ENCODE results near the gene MALT1. TPM values are rescaled to one million over a fixed set of nuclear protein-coding genes. Genes with fewer than 3 reads are reported as not detected.
"Not testable (repeated sequence)": the region's sequence is repeated elsewhere in the genome, so short reads cannot be mapped to it uniquely, and the experiment has no call there.

The MALT1 gene
- total RNA-seq, 3 donors from 2014 or later: 26.7 to 33.5 (median 26.9) TPM

DNA sequence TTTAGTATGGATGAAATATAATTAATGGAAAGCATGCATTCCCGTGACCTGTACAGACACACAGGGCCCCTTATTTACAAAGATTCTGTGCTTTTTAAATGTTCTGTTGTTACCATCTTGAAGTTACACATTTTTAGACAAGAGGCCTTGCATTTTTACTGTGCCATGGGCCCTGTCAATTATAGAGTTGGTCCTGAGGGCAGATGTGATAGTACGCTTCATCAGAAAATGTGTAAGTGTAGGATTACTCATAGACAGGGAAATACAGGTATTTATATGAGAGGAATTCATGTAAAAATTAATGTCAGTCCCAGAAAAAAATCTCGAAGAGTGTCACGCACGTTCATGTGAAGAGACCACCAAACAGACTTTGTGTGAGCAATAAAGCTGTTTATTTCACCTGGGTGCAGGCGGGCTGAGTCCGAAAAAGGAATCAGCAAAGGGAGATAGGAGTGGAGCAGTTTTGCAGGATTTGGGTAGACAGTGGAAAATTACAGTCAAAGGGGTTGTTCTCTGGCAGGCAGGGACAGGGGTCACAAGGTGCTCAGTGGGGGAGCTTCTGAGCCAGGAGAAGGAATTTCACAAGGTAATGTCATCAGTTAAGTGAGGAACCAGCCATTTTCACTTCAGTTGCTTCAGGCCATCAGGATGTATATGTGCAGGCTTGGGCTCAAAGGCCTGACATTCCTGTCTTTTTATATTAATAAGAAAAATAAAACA lies 30.2 kb upstream of the MALT1 start:
- Histone ChIP-seq H3K27ac (no peak overlapping the region), H3K4me3 (no peak overlapping the region), H3K9me3 (peaks cover 0 to 1% of the 10 kb centered on the region in 2 donors), H3K4me1 (no peaks in the 10 kb centered on the region), H3K36me3 (no peaks in the 10 kb centered on the region), H3K27me3 (no peaks in the 10 kb centered on the region)
- no peak for TF ChIP-seq POLR2A (IDR thresholded peaks at IDR 0.05)
- no peak for TF ChIP-seq CTCF (IDR thresholded peaks at IDR 0.05)
- TF ChIP-seq POLR2AphosphoS5 (IDR thresholded peaks at IDR 0.05): no peak
- DNase-seq (ENCODE audit: low spot score in 2 of 2): no peak
- intact Hi-C loops (cut with DNase I; ENCODE audit: low total_unique reads): no loop called here

GRCh38 chr18:58643557-58643956 lies 27.7 kb upstream of the MALT1 start:
- H3K36me3 ChIP-seq; DNase-seq (ENCODE audit: low spot score in 2 of 2); H3K9me3 ChIP-seq; H3K4me1 ChIP-seq; H3K4me3 ChIP-seq; H3K27ac ChIP-seq; intact Hi-C loops (cut with DNase I; ENCODE audit: low total_unique reads); H3K27me3 ChIP-seq: not testable (repeated sequence)

DNA sequence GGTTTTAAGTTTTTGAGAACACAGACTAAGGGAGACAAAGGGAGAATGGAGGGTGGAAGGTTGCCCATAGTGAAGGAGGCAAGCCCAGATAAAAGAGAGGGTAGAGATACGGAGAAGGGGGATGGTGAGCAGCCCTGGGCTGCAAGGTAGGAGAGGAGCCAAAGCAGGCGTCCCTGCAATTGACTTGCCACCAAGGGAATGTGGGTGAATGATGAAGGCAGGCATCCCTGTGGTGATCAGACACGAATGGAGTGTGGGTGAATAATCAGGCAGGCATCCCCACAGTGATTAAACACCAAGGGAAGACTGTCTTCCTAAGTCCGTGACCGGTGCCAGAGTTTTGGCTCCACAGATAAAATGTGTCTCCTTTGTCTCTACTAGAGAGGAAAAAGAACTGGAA lies 25.9 kb upstream of the MALT1 start:
- H3K4me3 ChIP-seq: no peak overlapping the region
- intact Hi-C loops (cut with DNase I; ENCODE audit: low total_unique reads): no loop called here
- TF ChIP-seq POLR2A (IDR thresholded peaks at IDR 0.05) (no peak), POLR2AphosphoS5 (IDR thresholded peaks at IDR 0.05) (no peak), CTCF (IDR thresholded peaks at IDR 0.05) (no peak)
- H3K27me3 ChIP-seq: no peaks in the 10 kb centered on the region
- no peak for DNase-seq (ENCODE audit: low spot score in 2 of 2)
- no peak overlapping the region for H3K27ac ChIP-seq
- no peaks in the 10 kb centered on the region for H3K36me3 ChIP-seq
- no peaks in the 10 kb centered on the region for H3K4me1 ChIP-seq
- peaks cover 0 to 2% of the 10 kb centered on the region in 2 donors for H3K9me3 ChIP-seq

DNA sequence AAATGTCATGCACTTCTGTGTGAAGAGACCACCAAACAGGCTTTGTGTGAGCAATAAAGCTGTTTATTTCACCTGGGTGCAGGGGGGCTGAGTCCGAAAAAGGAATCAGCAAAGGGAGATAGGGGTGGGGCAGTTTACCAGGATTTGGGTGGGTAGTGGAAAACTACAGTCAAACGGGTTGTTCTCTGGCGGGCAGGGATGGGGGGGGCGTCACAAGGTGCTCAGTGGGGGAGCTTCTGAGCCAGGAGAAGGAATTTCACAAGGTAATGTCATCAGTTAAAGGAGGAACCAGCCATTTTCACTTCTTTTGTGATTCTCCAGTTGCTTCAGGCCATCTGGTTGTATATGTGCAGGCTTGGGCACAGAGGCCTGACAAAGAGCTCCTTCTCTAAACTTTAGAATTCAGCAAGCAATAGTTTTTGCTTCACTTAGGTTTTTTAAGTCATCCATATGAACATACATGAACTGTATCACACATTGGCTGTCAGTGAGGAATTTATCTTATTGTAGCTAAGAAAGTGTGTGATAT lies 24.9 kb upstream of the MALT1 start:
- no peaks in the 10 kb centered on the region for H3K4me1 ChIP-seq
- TF ChIP-seq POLR2AphosphoS5 (IDR thresholded peaks at IDR 0.05) (no peak), POLR2A (IDR thresholded peaks at IDR 0.05) (no peak), CTCF (IDR thresholded peaks at IDR 0.05) (no peak)

DNA sequence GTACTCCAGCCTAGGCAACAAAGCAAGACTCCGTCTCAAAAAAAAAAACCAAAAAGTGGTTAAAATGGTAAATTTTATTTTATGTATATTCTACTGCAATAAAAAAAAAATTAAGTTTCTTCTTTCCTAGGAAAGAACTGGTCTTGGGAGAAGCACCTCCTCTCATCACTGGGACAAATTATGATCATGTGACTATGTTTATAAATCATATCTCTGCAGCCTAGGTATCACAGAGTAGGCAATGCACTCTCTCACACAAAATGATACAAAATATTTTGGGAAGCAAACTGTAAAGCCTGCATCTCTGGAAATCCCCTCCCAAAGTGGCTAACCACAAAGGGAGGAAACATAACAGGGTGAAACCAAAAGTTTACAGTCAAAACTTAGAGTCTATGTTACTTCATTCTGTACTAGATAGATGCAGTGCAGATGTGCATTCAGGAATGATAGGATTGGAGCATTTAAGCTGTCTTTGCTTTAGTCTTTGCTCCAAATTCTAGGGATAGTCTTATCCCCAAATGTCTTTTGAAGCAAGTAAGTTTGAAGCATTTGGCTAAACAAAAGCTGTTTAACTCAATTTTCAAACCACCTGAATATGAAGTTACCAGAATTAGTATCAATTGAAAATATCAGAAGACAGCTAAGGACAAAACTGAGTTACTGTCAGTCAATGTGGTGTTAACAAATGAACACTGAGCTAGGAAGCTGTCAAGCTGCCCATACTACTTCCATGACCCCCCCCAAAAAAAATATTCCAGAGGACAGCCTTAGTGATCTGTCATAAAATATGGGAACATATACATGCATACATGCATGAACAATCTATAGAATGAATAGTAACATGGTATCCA lies 21.1 kb upstream of the MALT1 start:
- DNase-seq (ENCODE audit: low spot score in 2 of 2): no peak
- TF ChIP-seq POLR2AphosphoS5 (IDR thresholded peaks at IDR 0.05) (no peak), POLR2A (IDR thresholded peaks at IDR 0.05) (no peak)
- no peaks in the 10 kb centered on the region for H3K27me3 ChIP-seq
- intact Hi-C loops (cut with DNase I; ENCODE audit: low total_unique reads): no loop called here
- H3K4me3 ChIP-seq: no peak overlapping the region
- H3K27ac ChIP-seq: no peak overlapping the region
- H3K4me1 ChIP-seq: no peaks in the 10 kb centered on the region
- peaks cover 0 to 2% of the 10 kb centered on the region in 2 donors for H3K9me3 ChIP-seq
- no peaks in the 10 kb centered on the region for H3K36me3 ChIP-seq

More for the DNA sequence above, 24.9 kb upstream of the MALT1 start:
- no peak for DNase-seq (ENCODE audit: low spot score in 2 of 2)
- H3K27me3 ChIP-seq: no peaks in the 10 kb centered on the region
- H3K36me3 ChIP-seq: no peaks in the 10 kb centered on the region
- H3K9me3 ChIP-seq: peaks cover 0 to 2% of the 10 kb centered on the region in 2 donors
- H3K27ac ChIP-seq: no peak overlapping the region
- intact Hi-C loops (cut with DNase I; ENCODE audit: low total_unique reads): no loop called here
- H3K4me3 ChIP-seq: no peak overlapping the region

DNA sequence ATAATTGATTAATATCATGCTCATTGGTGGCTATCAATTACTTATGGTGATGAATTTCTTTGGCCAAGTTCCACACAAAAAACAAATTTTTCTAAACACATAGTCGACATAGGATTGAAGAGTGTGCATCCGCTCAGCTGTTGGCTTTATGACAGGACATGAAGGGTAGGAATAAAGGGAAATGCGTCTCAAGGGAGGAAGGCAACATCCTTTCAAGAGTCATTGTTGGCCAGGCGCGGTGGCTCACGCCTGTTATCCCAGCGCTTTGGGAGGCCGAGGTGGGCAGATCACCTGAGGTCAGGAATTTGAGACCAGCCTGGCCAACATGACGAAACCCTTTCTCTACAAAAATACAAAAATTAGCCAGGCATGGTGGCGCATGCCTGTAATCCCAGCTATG lies 20.4 kb upstream of the MALT1 start:
- H3K27me3 ChIP-seq; intact Hi-C loops (cut with DNase I; ENCODE audit: low total_unique reads); DNase-seq (ENCODE audit: low spot score in 2 of 2); H3K27ac ChIP-seq; H3K4me3 ChIP-seq; H3K9me3 ChIP-seq; H3K36me3 ChIP-seq; H3K4me1 ChIP-seq: not testable (repeated sequence)

GRCh38 chr18:58653144-58653722 lies 18.0 kb upstream of the MALT1 start:
- H3K36me3 ChIP-seq; DNase-seq (ENCODE audit: low spot score in 2 of 2); H3K9me3 ChIP-seq; H3K27me3 ChIP-seq; intact Hi-C loops (cut with DNase I; ENCODE audit: low total_unique reads); H3K27ac ChIP-seq; H3K4me3 ChIP-seq; H3K4me1 ChIP-seq: not testable (repeated sequence)
